Fibroblast of skin of left quadriceps (primary cell): ENCODE data around the gene FAM227A.

Source experiments
- DNase-seq, 2 experiments: peaks; one replicate each; pipeline ENCODE4 v3.0.0-alpha.2; 2013; ENCODE audit warnings: low read depth in 2 of 2

The FAM227A gene

GRCh38 chr22:38656256-38657044 lies at the start of gene FAM227A, which contains the start of gene CBY1:
TSS of gene FAM227A (minus strand) at chr22:38656392. CDS start at chr22:38650168, 6,224 bp downstream.
TSS of gene CBY1 (plus strand) at chr22:38656638. CDS start at chr22:38668055, 11,417 bp downstream.
- DNase-seq = peak; percentile 64 to 69

- peak; percentile 100 for DNase-seq
These were observed 49.3 kb upstream of the FAM227A start, which contains the start of gene GTPBP1 for GRCh38 chr22:38705235-38706100. TSS of gene GTPBP1 (plus strand) at chr22:38705944. CDS start at chr22:38705956, 12 bp downstream.

GRCh38 chr22:38704654-38705234 lies 48.6 kb upstream of the FAM227A start:
- DNase-seq = no peak

- DNase-seq = peak; percentile 82 to 86
These were observed 44.8 kb upstream of the FAM227A start, which contains the start of gene JOSD1 for GRCh38 chr22:38700789-38701628. TSS of gene JOSD1 (minus strand) at chr22:38700943. CDS start at chr22:38699987, 956 bp downstream.

GRCh38 chr22:38700270-38700788 lies 44.1 kb upstream of the FAM227A start:
- no peak for DNase-seq

- no peak for DNase-seq
These were observed 43.6 kb upstream of the FAM227A start for GRCh38 chr22:38699784-38700183.

- no peak for DNase-seq
These were observed 43.0 kb upstream of the FAM227A start for GRCh38 chr22:38699143-38699542.

- DNase-seq = no peak
These were observed 42.4 kb upstream of the FAM227A start for GRCh38 chr22:38698407-38699094.

- no peak for DNase-seq
These were observed 41.4 kb upstream of the FAM227A start for GRCh38 chr22:38697425-38698089.

- DNase-seq = no peak
These were observed 40.6 kb upstream of the FAM227A start for GRCh38 chr22:38696606-38697424.

- DNase-seq = no peak
These were observed 38.7 kb upstream of the FAM227A start for GRCh38 chr22:38694940-38695339.

GRCh38 chr22:38694049-38694448 lies 37.9 kb upstream of the FAM227A start:
- no peak for DNase-seq

GRCh38 chr22:38689651-38690050 lies 33.5 kb upstream of the FAM227A start:
- no peak for DNase-seq

GRCh38 chr22:38685761-38686160 lies 29.6 kb upstream of the FAM227A start:
- no peak for DNase-seq

GRCh38 chr22:38684895-38685294 lies 28.7 kb upstream of the FAM227A start:
- no peak for DNase-seq

- DNase-seq = peak; percentile 52 to 60
These were observed 25.6 kb upstream of the FAM227A start, which contains the start of gene TOMM22 for GRCh38 chr22:38681582-38682335. TSS of gene TOMM22 (plus strand) at chr22:38681957. CDS start at chr22:38681979, 22 bp downstream.

- DNase-seq = no peak
These were observed 19.6 kb upstream of the FAM227A start for GRCh38 chr22:38675833-38676232.

GRCh38 chr22:38674888-38675287 lies 18.7 kb upstream of the FAM227A start:
- DNase-seq = no peak
